HepG2 (cell line): Measurements from ENCODE around the gene PC. TPM values are rescaled to one million over a fixed set of nuclear protein-coding genes. Genes with fewer than 3 reads are reported as not detected.
A peak's percentile ranks its signal among the peaks of the same experiment; 100 is the strongest.

ENCODE experiments used
- AKAP8 ChIP-seq: sonication (generic); formaldehyde crosslinking; IDR thresholded peaks from 2 replicates; pipeline ENCODE4 v1.5.1; 2020; ENCODE audit warnings: mild to moderate bottlenecking, missing genetic modification reagents
- ATF7 ChIP-seq, 2 experiments: fragments of 450-650 bp in 1 of 2; sonication (generic) in 1 of 2; formaldehyde crosslinking in 1 of 2; IDR thresholded peaks; 2 replicates each; pipeline versions ENCODE4 v1.4.0 to v1.6.1; 2016 to 2020; ENCODE audit warnings: antibody characterized with exemption in 1 of 2, mild to moderate bottlenecking in 1 of 2, missing genetic modification reagents in 1 of 2
- KLF15 ChIP-seq: sonication (generic); formaldehyde crosslinking; IDR thresholded peaks from 2 replicates; pipeline ENCODE4 v1.8.1; 2023; ENCODE audit warnings: borderline replicate concordance, mild to moderate bottlenecking, inconsistent platforms, missing genetic modification reagents, mixed read lengths
- MLLT10 ChIP-seq: sonication (generic); formaldehyde crosslinking; IDR thresholded peaks from 2 replicates; pipeline ENCODE4 v1.4.0; 2020; ENCODE audit warnings: missing genetic modification reagents
- NFKB2 ChIP-seq: sonication (generic); formaldehyde crosslinking; IDR thresholded peaks from 2 replicates; pipeline ENCODE4 v1.4.0; 2020; ENCODE audit warnings: missing genetic modification reagents, borderline replicate concordance
- NRL ChIP-seq: sonication (generic); formaldehyde crosslinking; IDR thresholded peaks from 2 replicates; pipeline ENCODE4 v1.5.0; 2020; ENCODE audit warnings: missing genetic modification reagents, mild to moderate bottlenecking, moderate library complexity, borderline replicate concordance
- PLSCR1 ChIP-seq: sonication (generic); formaldehyde crosslinking; IDR thresholded peaks from 2 replicates; pipeline ENCODE4 v1.5.0; 2020; ENCODE audit warnings: missing genetic modification reagents, mild to moderate bottlenecking, borderline replicate concordance
- POLR2AphosphoS5 ChIP-seq: IDR thresholded peaks from 2 replicates; pipeline ENCODE4 v1.6.1; 2012; ENCODE audit warnings: low read depth, low read length
- PRDM10 ChIP-seq: sonication (generic); formaldehyde crosslinking; IDR thresholded peaks from 2 replicates; pipeline ENCODE4 v1.4.0; 2020; ENCODE audit warnings: low read depth, missing genetic modification reagents
- THAP11 ChIP-seq: IDR thresholded peaks from 2 replicates; pipeline ENCODE4 v1.6.1; 2016; ENCODE audit warnings: missing biosample characterization, missing genetic modification reagents
- ZNF34 ChIP-seq: sonication (generic); formaldehyde crosslinking; IDR thresholded peaks from 2 replicates; pipeline ENCODE4 v1.4.0; 2020; ENCODE audit warnings: mild to moderate bottlenecking, missing genetic modification reagents, borderline replicate concordance
- ZNF678 ChIP-seq: sonication (generic); formaldehyde crosslinking; IDR thresholded peaks from 2 replicates; pipeline ENCODE4 v1.4.0; 2020; ENCODE audit warnings: mild to moderate bottlenecking, missing genetic modification reagents
- ZNF691 ChIP-seq: sonication (generic); formaldehyde crosslinking; IDR thresholded peaks from 2 replicates; pipeline ENCODE4 v1.4.0; 2020; ENCODE audit warnings: missing genetic modification reagents, low read depth, mild to moderate bottlenecking, borderline replicate concordance
- ZNF724P ChIP-seq: sonication (generic); formaldehyde crosslinking; IDR thresholded peaks from 2 replicates; pipeline ENCODE4 v1.8.0; 2022; ENCODE audit warnings: missing genetic modification reagents, borderline replicate concordance
- ZNF816 ChIP-seq: sonication (generic); formaldehyde crosslinking; IDR thresholded peaks from 2 replicates; pipeline ENCODE4 v1.8.0; 2022; ENCODE audit warnings: missing genetic modification reagents, mild to moderate bottlenecking, borderline replicate concordance
- ZUFSP ChIP-seq: sonication (generic); formaldehyde crosslinking; IDR thresholded peaks from 2 replicates; pipeline ENCODE4 v1.9.0; 2021; ENCODE audit warnings: missing genetic modification reagents, mild to moderate bottlenecking, borderline replicate concordance
- polyA plus RNA-seq, 8 experiments: library from polyadenylated mRNA; depleted of rRNA in 3 of 8; stranded (reverse) in 7 of 8; unstranded in 1 of 8; fragments of >200 nt; fragmentation: Illumina TruSeq in 4 of 8; extraction: Trizol in 4 of 8; gene quantifications; 2 replicates each; pipeline versions ENCODE4 v1.2.1 to v1.2.3, GENCODE V29; 2011 to 2016; ENCODE audit warnings: low read depth in 4 of 8, missing spikeins in 1 of 8, mixed read lengths in 1 of 8; ENCODE audit not compliant: insufficient read depth in 1 of 8
- total RNA-seq, 5 experiments: library from RNA; depleted of rRNA; stranded (reverse); fragments of >200 nt; fragmentation: Illumina TruSeq; extraction: Trizol; gene quantifications; 2 replicates each; pipeline ENCODE4 v1.2.3, GENCODE V29; 2016; ENCODE audit warnings: low read depth in 1 of 5

The PC gene
- total and polyA plus RNA-seq, 2 of the 13 experiments (the other 11 are each of a cell fraction or from before 2014, with no cell fraction given), result 29.0 to 39.0 TPM

- TF ChIP-seq MLLT10, result no peak
- TF ChIP-seq ZNF34 (CRISPR knock-in tag), result no peak
- TF ChIP-seq NFKB2 (CRISPR knock-in tag), result no peak
- no peak for TF ChIP-seq ZNF691 (CRISPR knock-in tag)
- TF ChIP-seq NRL (CRISPR knock-in tag), result peak; percentile 47; the same call in 1 of the 2 replicates
- no peak for TF ChIP-seq PRDM10 (CRISPR knock-in tag)
- TF ChIP-seq POLR2AphosphoS5, result no peak
- no peak for TF ChIP-seq ZNF816 (CRISPR knock-in tag)
- TF ChIP-seq THAP11 (CRISPR knock-in tag), result no peak
- TF ChIP-seq ZUFSP (CRISPR knock-in tag), result no peak
- TF ChIP-seq ZNF724P (CRISPR knock-in tag), result no peak
- no peak for TF ChIP-seq ZNF678 (CRISPR knock-in tag)
- TF ChIP-seq KLF15, result no peak
- TF ChIP-seq ATF7 (IDR thresholded peaks at IDR 0.05), result no peak
- TF ChIP-seq ATF7 (CRISPR knock-in tag; IDR thresholded peaks at IDR 0.05), result no peak
- TF ChIP-seq AKAP8, result no peak
- no peak for TF ChIP-seq PLSCR1
Measured at GRCh38 chr11:66891851-66892660, 66.1 kb downstream of the PC start (continued).
